ENCODE data around the gene ANKRD61.
"Not testable (repeated sequence)": the region's sequence is repeated elsewhere in the genome, so short reads cannot be mapped to it uniquely, and the experiment has no call there.

Gene ANKRD61

DNA sequence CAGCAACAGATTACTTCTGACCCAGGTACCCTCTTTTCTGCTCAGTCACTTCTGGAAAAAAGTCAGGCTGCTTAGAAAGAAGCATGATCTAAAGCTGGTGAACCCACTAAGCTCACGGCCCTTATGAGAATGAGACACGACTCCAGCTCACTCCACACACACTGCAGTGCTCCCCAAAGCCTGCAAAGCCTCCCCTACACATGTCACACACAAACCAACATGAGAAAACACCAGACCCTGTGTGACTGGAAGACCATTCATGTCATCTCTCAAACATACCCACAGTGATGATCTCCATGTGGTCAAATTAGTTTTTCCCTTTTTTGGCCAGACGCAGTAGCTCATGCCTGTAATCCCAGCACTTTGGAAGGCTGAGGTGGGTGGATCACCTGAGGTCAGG lies 391 bp downstream of the ANKRD61 start:
- DNase-seq (ENCODE audit: low read depth): no peak

DNA sequence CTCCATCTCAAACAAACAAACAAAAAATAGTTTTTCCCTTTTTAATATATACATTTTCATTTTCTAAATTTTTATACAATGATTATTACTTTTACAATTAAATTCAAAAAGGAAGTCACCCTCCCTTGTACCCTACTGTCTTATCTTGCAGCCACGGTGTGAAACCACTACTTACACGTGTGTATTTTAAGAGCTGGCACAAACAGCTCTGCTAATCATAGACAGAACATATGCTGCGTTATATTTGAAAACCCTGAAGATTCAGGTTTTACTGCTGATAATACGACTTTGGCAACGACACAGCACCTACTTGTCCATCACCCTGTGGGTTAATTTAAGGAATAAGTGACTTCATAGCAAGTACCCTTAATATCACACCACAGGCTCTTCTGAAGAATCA lies 991 bp downstream of the ANKRD61 start:
- DNase-seq (ENCODE audit: low read depth): no peak

DNA sequence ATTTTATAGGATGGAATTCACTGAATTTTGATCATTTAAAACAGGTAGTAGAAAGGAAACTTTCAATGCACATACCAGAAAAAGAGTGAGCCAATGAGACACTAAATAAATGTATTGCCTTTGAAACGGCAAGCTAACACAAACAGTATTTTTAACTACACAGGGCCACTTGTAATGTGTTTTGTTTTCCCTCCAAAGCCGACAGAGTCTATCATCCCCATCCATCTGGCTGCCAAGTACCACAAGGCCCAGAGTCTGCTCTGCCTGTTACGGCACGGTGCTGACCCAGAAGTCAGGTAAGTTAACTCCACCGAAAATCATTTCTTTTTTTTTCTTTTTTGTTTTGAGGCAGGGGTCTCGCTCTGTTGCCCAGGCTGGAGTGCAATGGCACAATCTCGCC lies 1.5 kb downstream of the ANKRD61 start:
- no peak for DNase-seq (ENCODE audit: low read depth)

DNA sequence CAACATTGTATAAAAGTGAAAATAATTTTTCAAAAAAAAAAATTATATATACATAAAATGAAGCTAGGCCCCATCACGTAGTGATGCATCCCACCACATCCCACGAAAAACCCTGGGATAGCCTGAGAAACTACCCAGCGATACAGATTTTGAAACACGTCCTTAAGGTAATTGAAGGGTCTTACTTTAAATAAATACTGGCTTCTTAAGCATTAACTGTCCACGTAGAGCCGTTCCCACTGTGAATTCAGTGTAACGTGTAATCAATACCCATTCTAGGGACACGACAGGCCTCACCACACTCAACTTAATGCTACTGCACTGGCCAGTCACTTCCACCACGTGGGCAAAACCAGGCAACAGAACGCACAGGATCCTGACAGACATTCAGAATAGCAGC lies 4.0 kb downstream of the ANKRD61 start:
- no peak for DNase-seq (ENCODE audit: low read depth)

DNA sequence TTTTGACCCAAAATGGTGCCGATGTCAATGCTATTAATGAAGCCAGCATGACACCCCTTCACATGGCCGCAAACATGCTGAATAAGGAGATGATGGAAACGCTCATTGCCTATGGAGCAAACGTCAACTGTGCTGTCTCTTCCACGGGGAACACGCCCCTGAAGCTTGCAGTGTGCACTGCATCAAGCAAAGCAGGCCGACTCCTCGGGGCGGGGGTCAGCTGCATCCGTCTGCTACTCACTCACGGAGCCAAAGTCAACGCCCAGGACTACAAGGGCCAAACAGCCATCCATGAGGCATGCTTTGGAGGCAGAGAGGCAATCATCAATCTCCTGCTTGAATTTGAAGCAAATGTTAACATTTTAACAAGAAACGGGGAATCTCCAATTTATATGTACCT lies 4.5 kb downstream of the ANKRD61 start:
- no peak for DNase-seq (ENCODE audit: low read depth)

DNA sequence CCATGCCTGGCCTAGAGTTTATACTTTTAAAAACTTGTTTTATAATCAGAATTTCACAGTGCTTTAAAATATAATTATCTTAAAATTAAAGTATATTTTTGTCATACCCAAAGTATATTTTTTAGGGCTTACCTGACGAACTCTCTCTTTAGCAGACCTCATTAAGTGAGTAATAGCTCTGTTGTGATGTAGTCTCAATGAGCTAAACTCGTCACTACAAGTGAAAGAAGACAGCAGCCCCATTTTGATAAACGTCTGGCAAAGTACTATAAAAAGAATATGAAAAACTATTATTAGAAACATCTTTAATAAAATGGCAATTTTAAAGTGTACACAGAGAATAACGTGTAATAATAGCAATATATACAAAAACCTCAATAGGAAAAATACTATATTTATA lies 18.6 kb downstream of the ANKRD61 start:
- no peak for DNase-seq (ENCODE audit: low read depth)

DNA sequence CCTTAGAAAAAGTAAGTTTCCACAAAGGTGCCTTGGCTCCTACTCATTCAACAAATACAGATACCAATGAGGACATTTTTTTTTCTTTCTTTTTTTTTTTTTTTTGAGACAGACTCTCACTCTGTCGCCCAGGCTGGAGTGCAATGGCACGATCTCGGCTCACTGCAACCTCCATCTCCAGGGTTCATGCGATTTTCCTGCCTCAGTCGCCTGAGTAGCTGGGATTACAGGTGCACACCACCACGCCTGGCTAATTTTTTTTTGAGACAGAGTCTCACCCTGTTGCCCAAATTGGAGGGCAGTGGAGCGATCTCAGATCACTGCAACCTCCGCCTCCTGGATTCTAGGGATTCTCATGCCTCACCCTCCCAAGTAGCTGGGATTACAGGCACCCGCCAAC lies 20.0 kb downstream of the ANKRD61 start:
- DNase-seq (ENCODE audit: low read depth): not testable (repeated sequence)

DNA sequence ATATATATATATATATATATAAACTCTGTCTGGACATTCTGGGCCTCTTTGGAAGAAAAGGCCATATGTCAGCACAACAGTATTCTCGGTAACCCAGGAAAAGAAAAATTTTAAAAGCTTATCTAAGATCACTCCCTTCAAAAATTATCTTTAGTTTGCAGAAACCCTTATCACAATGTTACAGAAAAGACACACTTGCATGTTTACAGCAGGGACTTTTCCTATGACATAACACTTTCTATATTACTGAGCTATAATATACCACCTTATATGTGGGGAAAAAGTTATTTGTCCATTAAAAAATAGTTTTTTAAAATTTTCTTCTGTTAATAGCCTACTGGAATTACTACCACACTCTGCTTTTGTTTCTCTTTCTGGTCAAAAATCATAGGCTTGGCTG lies 25.4 kb downstream of the ANKRD61 start:
- no peak for DNase-seq (ENCODE audit: low read depth)

DNA sequence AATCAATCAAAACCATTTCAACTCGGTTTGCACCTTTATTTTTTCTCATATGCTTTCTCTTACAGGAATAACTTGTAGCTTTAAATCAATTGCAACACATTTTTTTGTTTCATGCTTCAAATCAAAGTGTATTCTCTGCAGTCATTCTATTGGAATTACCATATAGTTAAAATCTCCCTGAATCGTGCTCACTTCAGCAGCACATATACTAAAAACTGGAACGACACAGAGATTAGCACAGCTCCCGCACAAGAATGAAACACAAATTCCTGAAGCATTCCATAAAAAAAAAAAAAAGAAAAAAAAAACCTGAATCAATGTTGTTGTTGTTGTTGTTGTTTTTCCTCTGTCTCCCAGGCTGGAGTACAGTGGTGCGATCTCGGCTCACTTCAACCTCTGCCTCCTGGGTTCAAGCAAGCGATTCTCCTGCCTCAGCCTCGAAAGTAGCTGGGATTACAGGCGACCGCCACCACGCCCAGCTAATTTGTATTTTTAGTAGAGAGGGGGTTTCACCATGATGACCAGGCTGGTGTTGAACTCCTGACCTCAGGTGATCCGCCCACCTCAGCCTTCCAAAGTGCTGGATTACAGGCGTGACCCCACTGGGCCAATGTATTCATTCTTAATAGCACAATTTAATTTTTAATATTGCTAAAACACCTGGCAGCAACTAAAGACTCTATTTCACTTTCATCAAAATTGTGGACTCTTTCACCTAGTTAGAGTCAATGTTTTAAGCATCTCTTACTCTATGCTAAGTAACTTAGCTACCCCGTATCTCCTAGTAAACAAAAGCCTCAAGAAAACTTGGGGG lies 26.3 kb downstream of the ANKRD61 start:
- no peak for DNase-seq (ENCODE audit: low read depth)

DNA sequence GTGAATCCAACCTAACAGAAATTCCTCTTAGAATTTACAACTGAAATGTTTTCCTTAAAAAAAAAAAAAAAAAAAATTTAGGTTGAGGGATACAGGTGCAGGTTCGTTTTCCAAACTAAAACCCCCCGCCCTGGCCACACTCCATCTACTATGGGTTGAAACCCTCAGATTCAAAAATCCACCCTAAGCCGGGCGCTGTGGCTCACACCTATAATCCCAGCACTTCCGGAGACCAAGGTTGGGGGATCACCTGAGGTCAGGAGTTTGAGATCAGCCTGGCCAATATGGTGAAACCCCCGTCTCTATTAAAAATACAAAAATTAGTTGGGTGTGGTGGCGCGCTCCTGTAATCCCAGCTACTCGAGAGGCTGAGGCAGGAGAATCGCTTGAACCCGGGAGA lies 28.8 kb downstream of the ANKRD61 start:
- not testable (repeated sequence) for DNase-seq (ENCODE audit: low read depth)

DNA sequence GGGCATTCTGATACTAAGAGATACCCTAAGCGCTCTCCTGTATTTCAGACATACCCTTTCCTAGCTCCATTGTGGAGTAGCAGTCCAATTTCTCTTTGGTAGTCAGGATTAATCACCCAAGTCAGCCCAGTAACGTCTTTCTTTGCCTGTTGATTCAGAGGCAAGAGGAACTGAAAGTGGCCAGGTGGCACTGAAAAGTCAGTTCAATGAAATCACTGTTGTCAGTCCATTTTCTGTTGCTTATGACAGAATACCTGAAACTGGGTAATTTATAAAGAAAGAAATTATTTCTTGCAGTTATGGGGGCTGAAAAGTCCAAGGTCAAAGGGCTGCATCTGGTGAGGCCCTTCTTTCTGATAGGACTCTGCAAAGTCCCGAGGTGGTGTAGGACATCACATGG lies 40.2 kb downstream of the ANKRD61 start:
- DNase-seq (ENCODE audit: low read depth): no peak

DNA sequence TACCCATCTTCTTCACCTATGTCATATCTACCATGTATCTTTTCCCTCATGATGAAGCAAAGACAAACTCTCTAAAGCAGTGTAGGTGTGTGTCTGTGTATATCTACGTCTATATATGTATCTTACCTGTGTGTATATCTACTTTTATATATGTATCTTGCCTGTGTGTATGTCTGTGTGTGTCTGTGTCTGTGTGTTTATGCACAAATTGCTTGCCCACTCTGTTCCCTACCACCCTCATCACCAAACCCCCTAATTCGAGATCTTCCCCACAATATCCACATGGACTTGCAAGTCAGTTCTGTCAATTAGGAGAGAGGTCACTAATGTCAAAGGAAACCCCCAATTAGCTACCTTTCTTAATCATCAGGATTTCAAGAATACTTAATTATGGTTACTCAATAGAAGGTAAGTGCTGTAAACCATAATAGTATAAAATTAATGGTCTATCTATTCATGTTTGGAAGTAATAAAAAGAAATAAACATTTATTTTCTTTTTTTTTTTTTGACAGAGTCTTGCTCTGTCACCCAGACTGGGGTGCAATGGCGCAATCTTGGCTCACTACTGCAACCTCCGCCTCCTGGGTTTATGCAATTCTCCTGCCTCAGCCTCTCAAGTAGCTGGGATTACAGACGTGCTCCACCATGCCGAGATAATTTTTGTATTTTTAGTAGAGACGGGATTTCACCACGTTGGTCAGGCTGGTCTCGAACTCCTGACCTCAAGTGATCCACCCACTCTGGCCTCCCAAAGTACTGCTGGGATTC lies 43.6 kb downstream of the ANKRD61 start:
- no peak for DNase-seq (ENCODE audit: low read depth)

DNA sequence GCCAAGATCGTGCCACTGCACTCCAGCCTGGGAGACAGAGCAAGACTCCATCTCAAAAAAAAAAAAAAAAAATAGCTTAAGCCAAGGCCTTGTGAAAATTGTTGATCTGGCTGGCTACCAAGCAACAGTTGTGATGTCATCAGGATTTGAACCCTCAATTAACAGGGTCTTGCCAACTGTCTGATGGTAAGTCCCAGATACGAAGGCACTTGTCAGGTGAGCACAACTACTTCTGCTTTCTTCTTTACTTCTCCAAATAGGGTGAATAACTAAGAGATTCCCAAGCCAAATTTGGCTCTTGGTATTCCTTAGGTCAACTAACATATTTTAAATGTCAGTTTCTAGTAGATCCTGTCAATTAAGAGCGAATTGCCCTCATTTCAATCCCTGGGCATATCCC lies 47.4 kb downstream of the ANKRD61 start:
- no peak for DNase-seq (ENCODE audit: low read depth)

DNA sequence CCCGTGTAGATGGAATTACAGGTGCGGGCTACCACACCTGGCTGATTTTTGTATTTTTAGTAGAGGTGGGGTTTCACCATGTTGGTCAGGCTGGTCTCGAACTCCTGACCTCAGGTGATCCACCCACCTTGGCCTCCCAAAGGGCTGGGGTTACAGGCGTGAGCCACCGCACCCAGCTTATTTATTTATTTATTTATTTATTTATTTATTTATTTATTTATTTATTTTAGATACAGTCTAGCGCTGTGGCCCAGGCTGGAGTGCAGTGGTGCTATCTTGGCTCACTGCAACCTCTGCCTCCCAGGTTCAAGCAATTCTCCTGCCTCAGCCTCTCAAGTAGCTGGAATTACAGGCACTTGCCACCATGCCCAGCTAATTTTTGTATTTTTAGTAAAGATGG lies 51.9 kb downstream of the ANKRD61 start:
- not testable (repeated sequence) for DNase-seq (ENCODE audit: low read depth)

Data from stromal cell of bone marrow (primary cell).